ENCODE results near the gene SCFD2.

SCFD2 gene

GRCh38 chr4:52877036-52877435 lies 488.8 kb downstream of the SCFD2 start:
- DNase-seq (ENCODE audit: low read depth) = no peak

- DNase-seq (ENCODE audit: low read depth) = no peak
Observed at GRCh38 chr4:52876069-52876468, 489.8 kb downstream of the SCFD2 start.

- no peak for DNase-seq (ENCODE audit: low read depth)
Observed at GRCh38 chr4:52874948-52875347, 490.9 kb downstream of the SCFD2 start.

GRCh38 chr4:52873861-52874343 lies 492.0 kb downstream of the SCFD2 start:
- no peak for DNase-seq (ENCODE audit: low read depth)

GRCh38 chr4:52873191-52873590 lies 492.7 kb downstream of the SCFD2 start:
- DNase-seq (ENCODE audit: low read depth) = no peak

- no peak for DNase-seq (ENCODE audit: low read depth)
Observed at GRCh38 chr4:52870225-52870624, 495.6 kb downstream of the SCFD2 start.

- DNase-seq (ENCODE audit: low read depth) = no peak
Observed at GRCh38 chr4:52869656-52870055, 496.2 kb downstream of the SCFD2 start.

GRCh38 chr4:52869196-52869595 lies 496.7 kb downstream of the SCFD2 start:
- no peak for DNase-seq (ENCODE audit: low read depth)

- DNase-seq (ENCODE audit: low read depth) = no peak
Observed at GRCh38 chr4:52868133-52868532, 497.7 kb downstream of the SCFD2 start.

GRCh38 chr4:52867163-52867562 lies 498.7 kb downstream of the SCFD2 start:
- no peak for DNase-seq (ENCODE audit: low read depth)

GRCh38 chr4:52866734-52867133 lies 499.1 kb downstream of the SCFD2 start:
- DNase-seq (ENCODE audit: low read depth) = no peak

- DNase-seq (ENCODE audit: low read depth) = no peak
Observed at GRCh38 chr4:52865300-52865699, 500.6 kb downstream of the SCFD2 start.

GRCh38 chr4:52864793-52865192 lies 501.1 kb downstream of the SCFD2 start:
- no peak for DNase-seq (ENCODE audit: low read depth)

- DNase-seq (ENCODE audit: low read depth) = no peak
Observed at GRCh38 chr4:52863324-52863723, 502.5 kb downstream of the SCFD2 start.

- DNase-seq (ENCODE audit: low read depth) = no peak
Observed at GRCh38 chr4:52862639-52863161, 503.2 kb downstream of the SCFD2 start.

- peak; percentile 45 for DNase-seq (ENCODE audit: low read depth)
Observed at GRCh38 chr4:52861879-52862616, 503.8 kb downstream of the SCFD2 start, which contains the start of gene RASL11B. Gene RASL11B (plus strand): TSS chr4:52862317. CDS start chr4:52862508, 191 bp downstream.

- DNase-seq (ENCODE audit: low read depth) = no peak
Observed at GRCh38 chr4:52861171-52861823, 504.6 kb downstream of the SCFD2 start.

- DNase-seq (ENCODE audit: low read depth) = no peak
Observed at GRCh38 chr4:52860361-52860760, 505.5 kb downstream of the SCFD2 start.

- DNase-seq (ENCODE audit: low read depth) = no peak
Observed at GRCh38 chr4:52856801-52857200, 509.1 kb downstream of the SCFD2 start.

- no peak for DNase-seq (ENCODE audit: low read depth)
Observed at GRCh38 chr4:52853351-52853750, 512.5 kb downstream of the SCFD2 start.

GRCh38 chr4:52852711-52853110 lies 513.1 kb downstream of the SCFD2 start:
- no peak for DNase-seq (ENCODE audit: low read depth)

- no peak for DNase-seq (ENCODE audit: low read depth)
Observed at GRCh38 chr4:52852041-52852440, 513.8 kb downstream of the SCFD2 start.

GRCh38 chr4:52850406-52851124 lies 515.3 kb downstream of the SCFD2 start:
- no peak for DNase-seq (ENCODE audit: low read depth)

Data from CMK (cell line).